Smooth muscle cell (in vitro differentiated cells): ENCODE measurements around the gene SELENOO. TPM values are rescaled to one million over a fixed set of nuclear protein-coding genes. Genes with fewer than 3 reads are reported as not detected.
A peak's percentile ranks its signal among the peaks of the same experiment; 100 is the strongest.
"Not testable (repeated sequence)": the region's sequence is repeated elsewhere in the genome, so short reads cannot be mapped to it uniquely, and the experiment has no call there.

Source experiments
- DNase-seq: peaks from one replicate; lab custom pipeline; 2025; ENCODE audit not compliant: unreplicated experiment; lab: John Stamatoyannopoulos, UW
- H2AFZ ChIP-seq: fragments of 200-600 bp; sonication (generic); 2 replicates; pipeline ENCODE4 v1.6.0; 2016; ENCODE audit warnings: antibody characterized with exemption, low read depth, mild to moderate bottlenecking
- H3F3A ChIP-seq: fragments of 200-600 bp; sonication (generic); 2 replicates; pipeline ENCODE4 v1.6.0; 2017; ENCODE audit warnings: antibody characterized with exemption, low read depth
- H3K27ac ChIP-seq: fragments of 200-600 bp; sonication (generic); 2 replicates; pipeline ENCODE4 v1.5.1; 2016; ENCODE audit warnings: low read depth, mild to moderate bottlenecking
- H3K27me3 ChIP-seq: fragments of 200-600 bp; sonication (generic); 2 replicates; pipeline ENCODE4 v1.6.1; 2016; ENCODE audit warnings: low read depth, mild to moderate bottlenecking
- H3K36me3 ChIP-seq: fragments of 200-600 bp; sonication (generic); 2 replicates; pipeline ENCODE4 v1.5.1; 2016; ENCODE audit warnings: low read depth
- H3K4me1 ChIP-seq: fragments of 200-600 bp; sonication (generic); 2 replicates; pipeline ENCODE4 v1.5.1; 2016; ENCODE audit warnings: low read depth
- H3K4me2 ChIP-seq: fragments of 200-600 bp; sonication (generic); 2 replicates; pipeline ENCODE4 v1.6.0; 2016; ENCODE audit warnings: mild to moderate bottlenecking
- H3K4me3 ChIP-seq: fragments of 200-600 bp; sonication (generic); 2 replicates; pipeline ENCODE4 v1.5.1; 2016; ENCODE audit warnings: mild to moderate bottlenecking
- H3K79me2 ChIP-seq: fragments of 200-600 bp; sonication (generic); 2 replicates; pipeline ENCODE4 v1.6.0; 2016; ENCODE audit warnings: low read depth, mild to moderate bottlenecking
- H3K9ac ChIP-seq: fragments of 200-600 bp; sonication (generic); 2 replicates; pipeline ENCODE4 v1.6.0; 2016; ENCODE audit warnings: low read depth
- H3K9me3 ChIP-seq: fragments of 200-600 bp; sonication (generic); replicated peaks from 2 replicates; pipeline ENCODE4 v1.5.1; 2016; ENCODE audit warnings: low read depth
- H4K20me1 ChIP-seq: fragments of 200-600 bp; sonication (generic); 2 replicates; pipeline ENCODE4 v1.6.0; 2016; ENCODE audit warnings: low read depth
- CTCF ChIP-seq: fragments of 200-600 bp; sonication (generic); IDR thresholded peaks from 2 replicates; pipeline ENCODE4 v1.5.1; 2017; ENCODE audit warnings: borderline replicate concordance, mild to moderate bottlenecking, antibody characterized with exemption; ENCODE audit not compliant: insufficient read depth, poor library complexity, severe bottlenecking
- WGBS: methylation state at CpG from one replicate; pipeline ENCODE4 v1.1.7; 2016; ENCODE audit warnings: low lambda C conversion rate; 5-methylcytosine and 5-hydroxymethylcytosine counted together
- polyA plus RNA-seq: library from polyadenylated mRNA; unstranded; fragments of >200 nt; fragmentation: Nextera tagmentation; extraction: Ambion mirVana; gene quantifications from 2 replicates; pipeline ENCODE4 v1.2.1, GENCODE V29; 2016
- total RNA-seq: library from RNA; depleted of rRNA; stranded (reverse); fragments of >200 nt; gene quantifications from 2 replicates; pipeline ENCODE4 v1.2.3, GENCODE V29; 2014

The SELENOO gene
- total and polyA plus RNA-seq, 2 experiments from 2014 or later: 9.0 to 21.3 TPM

DNA sequence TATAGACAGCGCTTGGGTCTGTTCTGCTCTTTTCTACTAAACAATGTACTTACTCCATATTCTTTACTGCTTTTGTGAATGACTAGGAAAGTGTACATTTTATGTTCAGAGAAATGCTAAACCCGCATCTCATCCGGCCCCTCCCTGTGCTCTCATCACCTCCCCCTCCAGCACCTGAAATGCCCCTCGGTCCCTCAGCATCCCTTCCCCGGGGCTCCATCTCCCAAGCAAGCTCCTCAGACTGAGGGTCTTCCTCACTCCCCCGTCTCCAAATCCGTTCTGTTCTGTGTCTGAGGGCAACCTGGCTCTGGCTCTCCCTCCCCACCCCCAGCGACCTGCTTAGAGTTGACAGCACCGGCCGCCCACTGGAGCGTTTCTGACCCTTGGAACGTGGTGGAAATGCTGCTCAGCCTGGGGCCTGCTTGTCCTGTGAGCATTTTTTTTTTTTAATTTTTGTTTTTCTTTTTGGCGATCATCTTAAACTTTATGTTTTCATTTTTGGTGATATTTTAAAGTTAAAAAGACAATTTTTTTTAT, 1.4 kb downstream of the SELENOO start:
- Histone ChIP-seq H4K20me1 (peaks cover 69% of the 10 kb centered on the region), H3K27ac (no peak overlapping the region), H3F3A (peaks cover 4% of the 10 kb centered on the region), H3K9ac (peak overlapping the region; percentile 32), H3K79me2 (peaks cover 31% of the 10 kb centered on the region), H3K4me2 (peak overlapping the region; percentile 99), H3K36me3 (no peaks in the 10 kb centered on the region), H3K9me3 (no peaks in the 10 kb centered on the region), H3K27me3 (no peaks in the 10 kb centered on the region), H3K4me1 (peaks cover 18% of the 10 kb centered on the region), H3K4me3 (peak overlapping the region; percentile 93), H2AFZ (no peak overlapping the region)
- no peak for DNase-seq
- no peak for TF ChIP-seq CTCF
- 77% methylated on average over 13 of the region's 13 CpGs for WGBS

GRCh38 chr22:50203288-50203687, 2.5 kb downstream of the SELENOO start:
- Histone ChIP-seq H2AFZ (no peak overlapping the region), H3K36me3 (no peaks in the 10 kb centered on the region), H3K4me3 (no peak overlapping the region), H3K27ac (no peak overlapping the region), H3K4me2 (no peak overlapping the region), H3K27me3 (no peaks in the 10 kb centered on the region), H3K4me1 (peaks cover 18% of the 10 kb centered on the region), H3K9ac (no peak overlapping the region), H3K9me3 (no peaks in the 10 kb centered on the region), H3F3A (peaks cover 4% of the 10 kb centered on the region), H4K20me1 (peaks cover 79% of the 10 kb centered on the region), H3K79me2 (peaks cover 31% of the 10 kb centered on the region)
- DNase-seq: no peak
- no peak for TF ChIP-seq CTCF
- 94% methylated on average over 1 of the region's 1 CpG for WGBS

GRCh38 chr22:50204571-50204970, 3.8 kb downstream of the SELENOO start:
- Histone ChIP-seq H3K9ac (no peak overlapping the region), H3K27ac (no peak overlapping the region), H3K4me2 (no peak overlapping the region), H4K20me1 (peaks cover 88% of the 10 kb centered on the region), H3K36me3 (no peaks in the 10 kb centered on the region), H2AFZ (no peak overlapping the region), H3K4me3 (no peak overlapping the region), H3K27me3 (no peaks in the 10 kb centered on the region), H3K4me1 (peaks cover 15% of the 10 kb centered on the region), H3K79me2 (peaks cover 31% of the 10 kb centered on the region), H3F3A (peaks cover 4% of the 10 kb centered on the region), H3K9me3 (no peaks in the 10 kb centered on the region)
- TF ChIP-seq CTCF: no peak
- 98% methylated on average over 7 of the region's 7 CpGs for WGBS
- no peak for DNase-seq

DNA sequence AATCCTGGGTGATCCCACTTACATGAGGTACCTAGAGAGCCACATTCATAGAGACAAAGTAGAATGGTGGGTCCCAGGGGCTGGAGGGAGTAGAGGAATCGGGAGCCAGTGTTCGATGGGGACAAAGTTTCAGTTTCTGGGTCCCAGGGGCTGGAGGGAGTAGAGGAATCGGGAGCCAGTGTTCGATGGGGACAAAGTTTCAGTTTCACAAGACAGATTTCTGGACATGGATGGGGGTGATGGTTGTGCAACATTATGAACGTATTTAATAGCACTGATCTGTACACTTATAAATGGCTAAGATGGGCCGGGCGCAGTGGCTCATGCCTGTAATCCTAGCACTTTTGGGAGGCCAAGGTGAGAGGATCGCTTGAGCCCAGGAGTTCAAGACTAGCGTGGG, 4.2 kb downstream of the SELENOO start:
- 96% methylated on average over 9 of the region's 9 CpGs for WGBS
- not testable (repeated sequence) for H3K27me3 ChIP-seq, H3F3A ChIP-seq, DNase-seq, H3K4me3 ChIP-seq, H3K9me3 ChIP-seq, H3K36me3 ChIP-seq, H2AFZ ChIP-seq, H3K27ac ChIP-seq, H3K9ac ChIP-seq, H3K4me2 ChIP-seq
- Histone ChIP-seq H4K20me1 (peaks cover 88% of the 10 kb centered on the region), H3K79me2 (peaks cover 31% of the 10 kb centered on the region), H3K4me1 (peaks cover 11% of the 10 kb centered on the region)
